ENCODE data around the gene IL17F.

- TF ChIP-seq RARB (CRISPR knock-in tag; IDR thresholded peaks at IDR 0.05): no peak
- no peak for TF ChIP-seq TSHZ2 (CRISPR knock-in tag; IDR thresholded peaks at IDR 0.05)
- TF ChIP-seq ZC3H10 (CRISPR knock-in tag; IDR thresholded peaks at IDR 0.05): no peak
- no peak for TF ChIP-seq TOX (CRISPR knock-in tag; IDR thresholded peaks at IDR 0.05; ENCODE audit: borderline replicate concordance)
- no peak for TF ChIP-seq BACH2 (CRISPR knock-in tag; IDR thresholded peaks at IDR 0.05; ENCODE audit: borderline replicate concordance)
- no peak for TF ChIP-seq PATZ1 (CRISPR knock-in tag; IDR thresholded peaks at IDR 0.05; ENCODE audit: borderline replicate concordance)
- TF ChIP-seq POU6F1 (CRISPR knock-in tag; IDR thresholded peaks at IDR 0.05; ENCODE audit: borderline replicate concordance, low read depth): no peak
- no peak for TF ChIP-seq ZNF565 (CRISPR knock-in tag; conservative IDR thresholded peaks at IDR 0.05; ENCODE audit: low read depth)
- no peak for TF ChIP-seq CSRNP3 (CRISPR knock-in tag; IDR thresholded peaks at IDR 0.05)
- no peak for TF ChIP-seq TCF4 (CRISPR knock-in tag; IDR thresholded peaks at IDR 0.05; ENCODE audit: borderline replicate concordance)
- no peak for TF ChIP-seq GLIS3 (CRISPR knock-in tag; IDR thresholded peaks at IDR 0.05)
- no peak for TF ChIP-seq ZNF8 (CRISPR knock-in tag; IDR thresholded peaks at IDR 0.05)
- TF ChIP-seq CREB5 (CRISPR knock-in tag; IDR thresholded peaks at IDR 0.05; ENCODE audit: low read depth): no peak
- TF ChIP-seq SNAI2 (CRISPR knock-in tag; IDR thresholded peaks at IDR 0.05): no peak
These were observed 12.7 kb downstream of the IL17F start for GRCh38 chr6:52231406-52232127.

All from SK-N-SH treated with all-trans-retinoic acid at 6 μM for 48 hours (cell line).